Measurements from ENCODE around the gene MYOCD. TPM values are rescaled to one million over a fixed set of nuclear protein-coding genes. Genes with fewer than 3 reads are reported as not detected.

Gene MYOCD
- total RNA-seq, 1 experiment from 2014 or later = not detected

DNA sequence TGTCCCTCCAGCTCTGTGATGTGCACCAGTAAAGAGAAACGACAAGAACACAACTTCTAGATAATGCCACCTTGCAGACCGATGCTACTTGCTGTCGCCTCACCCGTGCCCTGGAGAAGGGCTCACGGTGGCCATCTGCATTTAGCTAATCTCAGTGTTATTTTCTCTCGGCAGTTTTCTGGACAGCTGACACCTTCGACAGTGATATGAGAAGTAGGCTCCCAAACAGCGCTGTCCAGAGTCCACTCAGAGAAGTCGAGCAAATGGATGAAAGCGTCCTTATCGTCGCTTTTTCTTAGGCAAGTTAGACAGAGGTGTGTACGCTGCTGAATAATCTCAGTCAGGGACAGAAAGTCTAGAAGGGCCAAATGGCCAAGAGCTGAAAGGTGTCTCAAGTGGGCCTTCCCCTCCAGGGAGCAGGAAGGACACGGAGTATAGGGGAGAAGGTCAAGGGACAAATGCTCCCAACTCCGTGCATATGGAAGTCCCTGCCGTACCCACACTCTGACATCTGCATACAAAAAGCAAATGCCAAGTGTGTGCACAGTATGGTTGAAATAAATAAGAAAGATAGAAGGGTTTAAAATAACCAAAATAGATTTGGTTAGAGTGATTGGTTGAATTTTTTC, 42.4 kb upstream of the MYOCD start:
- Histone ChIP-seq H3K36me3 (ENCODE audit: control insufficient read depth in 1 of 2, insufficient read depth in 2 of 2, low read length in 2 of 2) (no peaks in the 10 kb centered on the region), H3K27me3 (ENCODE audit: insufficient read depth, low read length) (peaks cover 15% of the 10 kb centered on the region), H3K4me1 (ENCODE audit: control insufficient read depth in 1 of 2, insufficient read depth in 2 of 2, low read length in 2 of 2) (no peaks in the 10 kb centered on the region), H3K9ac (ENCODE audit: low read length) (no peak overlapping the region), H3K79me2 (ENCODE audit: insufficient read depth, low read length) (no peaks in the 10 kb centered on the region), H3K27ac (ENCODE audit: low read depth, low read length) (no peak overlapping the region), H3K4me2 (ENCODE audit: low read length) (no peak overlapping the region), H4K20me1 (ENCODE audit: insufficient read depth) (no peaks in the 10 kb centered on the region), H3K4me3 (replicated peaks in 1 of 2; ENCODE audit: low read depth in 1 of 2, low read length in 2 of 2) (no peak overlapping the region), H3K9me2 (ENCODE audit: insufficient read depth) (no peaks in the 10 kb centered on the region), H3K9me3 (ENCODE audit: control insufficient read depth in 1 of 2, insufficient read depth in 1 of 2, low read depth in 1 of 2, low read length in 2 of 2) (no peaks in the 10 kb centered on the region), H2AFZ (ENCODE audit: low read depth, low read length, poor library complexity, severe bottlenecking) (no peak overlapping the region)
- no TSS peak for BruUV-seq (replicated peaks)
- TF ChIP-seq CTCF (IDR thresholded peaks at IDR 0.05 in 2 of 3, conservative IDR thresholded peaks at IDR 0.05 in 1 of 3; ENCODE audit: borderline replicate concordance in 1 of 3, insufficient read depth in 1 of 3, low read depth in 2 of 3, low read length in 2 of 3) = no peak
- TF ChIP-seq SRF (IDR thresholded peaks at IDR 0.05; ENCODE audit: low read depth) = no peak
- no peak for TF ChIP-seq ATF3 (IDR thresholded peaks at IDR 0.05)
- no peak for TF ChIP-seq SP1 (IDR thresholded peaks at IDR 0.05; ENCODE audit: low read depth)
- no peak for TF ChIP-seq CEBPB (IDR thresholded peaks at IDR 0.05; ENCODE audit: low read depth)
- no peak for TF ChIP-seq REST (IDR thresholded peaks at IDR 0.05; ENCODE audit: low read depth)
- TF ChIP-seq EZH2phosphoT487 (IDR thresholded peaks at IDR 0.05; ENCODE audit: borderline replicate concordance) = no peak
- no peak for TF ChIP-seq ZNF274 (IDR thresholded peaks at IDR 0.05; ENCODE audit: low read depth, low read length)
- no peak for TF ChIP-seq CBX3 (IDR thresholded peaks at IDR 0.05; ENCODE audit: low read depth)
- TF ChIP-seq JUND (IDR thresholded peaks at IDR 0.05) = no peak
- TF ChIP-seq FOSL1 (IDR thresholded peaks at IDR 0.05; ENCODE audit: low read depth) = no peak
- TF ChIP-seq ZFX (IDR thresholded peaks at IDR 0.05) = no peak
- ATAC-seq = no peak
- DNase-seq (ENCODE audit: low read depth, low spot score) = no peak
- ChIA-PET CTCF (no interaction called here), RAD21 (ENCODE audit: low non-redundant PET in 1 of 2, low total read pairs in 2 of 2, uncharacterized antibody in 2 of 2, unreplicated experiment in 2 of 2) (no interaction called here), POLR2A (no interaction called here)
- intact Hi-C loops (cut with micrococcal nuclease) = no loop called here
